Erythroblast (primary cell): ENCODE data around the gene ENTPD8.

ENCODE experiments used
- GATA1 ChIP-seq: IDR thresholded peaks from 2 replicates; pipeline ENCODE4 v1.6.1; 2011; ENCODE audit warnings: low read depth, mild to moderate bottlenecking, control low read depth, low read length, moderate library complexity
- POLR2A ChIP-seq: IDR thresholded peaks from 2 replicates; pipeline ENCODE4 v1.6.1; 2011; ENCODE audit warnings: mild to moderate bottlenecking, low read length

GRCh38 chr9:137398561-137399468 lies 42.3 kb downstream of the ENTPD8 start:
- TF ChIP-seq POLR2A (no peak), GATA1 (no peak)
